GM12874 (cell line): ENCODE data around the gene GPN1.
A peak's percentile ranks its signal among the peaks of the same experiment; 100 is the strongest.

Experiments
- CTCF ChIP-seq: IDR thresholded peaks from 2 replicates; pipeline ENCODE4 v1.5.1; 2011; ENCODE audit warnings: low read depth, mild to moderate bottlenecking, control low read depth, low read length, moderate library complexity; ENCODE audit not compliant: insufficient read depth

GPN1 gene

GRCh38 chr2:27667446-27667845 lies 38.6 kb downstream of the GPN1 start:
- no peak for TF ChIP-seq CTCF

DNA sequence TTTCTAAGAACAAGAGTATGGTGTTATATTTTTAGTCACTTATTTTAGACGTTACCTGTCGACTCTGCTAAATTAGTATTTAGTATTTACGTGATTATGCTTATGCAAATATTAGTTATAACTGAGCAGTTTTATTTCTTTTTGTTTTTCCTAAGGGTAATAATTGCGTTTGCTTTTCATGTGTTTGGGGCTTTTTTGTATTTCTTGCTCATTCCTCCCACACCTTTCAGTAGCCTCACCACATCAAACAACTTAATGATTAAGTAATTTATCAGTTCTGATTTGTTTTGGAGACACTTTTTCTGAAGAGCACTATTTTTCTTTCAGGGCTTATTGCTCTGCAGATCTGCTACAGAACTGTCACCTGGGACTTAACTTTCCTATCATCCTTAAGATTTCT lies 42.4 kb downstream of the GPN1 start:
- TF ChIP-seq CTCF: no peak

DNA sequence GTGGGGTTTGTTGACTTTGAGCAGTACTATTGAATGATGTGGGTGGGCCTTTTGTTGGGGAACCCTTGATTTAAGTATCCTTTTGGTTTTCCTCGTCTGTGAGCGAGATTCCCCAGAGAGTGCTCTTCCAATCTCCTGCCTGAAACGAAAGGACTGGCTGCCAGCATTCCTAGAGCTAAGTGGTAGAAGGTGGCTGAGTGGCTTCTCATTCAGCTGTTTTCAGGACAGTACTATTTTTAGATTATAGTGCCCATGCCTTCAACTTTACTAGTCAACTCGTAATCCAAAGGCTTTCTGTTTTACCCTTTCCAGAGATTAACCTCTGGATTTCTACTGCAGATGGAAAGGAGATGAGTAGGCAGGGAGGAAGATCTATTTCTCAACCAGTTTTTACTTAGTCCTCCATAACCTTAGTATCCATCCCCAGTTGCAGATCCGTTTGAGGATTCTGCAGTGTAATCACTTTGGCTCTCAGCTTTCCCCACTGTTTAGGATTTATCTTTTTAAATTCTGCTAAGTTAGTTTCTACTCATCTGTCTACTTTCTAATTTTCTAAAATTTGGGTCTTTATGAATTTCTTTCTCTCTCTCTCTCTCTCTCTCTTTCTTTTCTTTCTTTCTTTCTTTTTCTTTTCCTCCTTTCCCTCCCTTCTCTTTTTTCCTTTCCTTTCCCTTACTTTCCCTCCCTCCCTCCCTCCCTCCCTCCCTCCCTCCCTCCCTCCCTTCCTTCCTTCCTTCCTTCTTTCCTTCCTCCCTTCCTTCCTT lies 44.1 kb downstream of the GPN1 start:
- TF ChIP-seq CTCF: no peak

GRCh38 chr2:27680571-27680970 lies 51.7 kb downstream of the GPN1 start:
- TF ChIP-seq CTCF: no peak

DNA sequence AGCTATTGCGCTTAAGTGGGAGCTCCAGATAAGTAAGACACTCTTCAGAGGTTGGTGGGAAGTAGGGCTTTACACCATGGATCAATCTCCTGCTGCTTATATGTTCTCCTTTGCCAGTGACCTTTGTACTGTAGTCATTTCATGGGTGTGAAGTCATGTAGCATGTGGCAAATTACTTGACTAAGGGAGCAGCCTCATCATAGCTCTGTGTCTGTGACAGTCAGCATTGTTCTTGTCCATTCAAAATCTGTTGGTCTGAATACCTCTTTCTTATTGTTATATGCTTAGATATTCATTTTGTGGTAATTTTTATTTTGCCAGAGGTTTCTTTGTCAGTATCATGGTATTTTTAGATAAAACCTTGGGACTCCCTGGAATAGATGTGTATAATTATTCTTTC lies 53.0 kb downstream of the GPN1 start:
- TF ChIP-seq CTCF: no peak

- peak; percentile 88 for TF ChIP-seq CTCF
Observed at GRCh38 chr2:27683390-27684071, 54.7 kb downstream of the GPN1 start.

GRCh38 chr2:27685577-27685976 lies 56.7 kb downstream of the GPN1 start:
- TF ChIP-seq CTCF: no peak
